NCI-H2107 treated with DMSO at 0.1 percent for 48 hours (cell line): ENCODE measurements around the gene LTBP1.
"Not testable (repeated sequence)": the region's sequence is repeated elsewhere in the genome, so short reads cannot be mapped to it uniquely, and the experiment has no call there.

ENCODE experiments used
- DNase-seq: peaks from one replicate; lab custom pipeline; 2025; ENCODE audit not compliant: unreplicated experiment; lab: John Stamatoyannopoulos, UW

The LTBP1 gene

DNA sequence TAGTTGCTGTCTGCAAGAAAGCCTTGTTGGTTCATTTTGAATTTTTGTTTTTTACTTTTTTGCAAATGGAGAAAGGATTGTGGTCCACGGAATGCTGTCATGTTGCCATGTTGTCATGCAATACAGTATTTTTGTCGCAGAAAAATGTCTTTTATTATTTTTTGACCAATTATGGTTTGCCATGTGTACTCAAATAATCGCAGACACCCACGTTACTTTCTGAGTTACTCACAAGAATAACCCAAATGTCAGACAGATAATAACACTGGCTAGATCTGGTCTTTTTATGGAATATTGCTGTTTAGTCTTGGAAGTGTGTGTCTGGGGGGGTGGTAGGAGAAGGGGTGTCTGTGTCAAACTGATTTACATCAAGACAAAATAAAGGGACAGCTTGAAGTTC, 188.9 kb downstream of the LTBP1 start:
- no peak for DNase-seq

DNA sequence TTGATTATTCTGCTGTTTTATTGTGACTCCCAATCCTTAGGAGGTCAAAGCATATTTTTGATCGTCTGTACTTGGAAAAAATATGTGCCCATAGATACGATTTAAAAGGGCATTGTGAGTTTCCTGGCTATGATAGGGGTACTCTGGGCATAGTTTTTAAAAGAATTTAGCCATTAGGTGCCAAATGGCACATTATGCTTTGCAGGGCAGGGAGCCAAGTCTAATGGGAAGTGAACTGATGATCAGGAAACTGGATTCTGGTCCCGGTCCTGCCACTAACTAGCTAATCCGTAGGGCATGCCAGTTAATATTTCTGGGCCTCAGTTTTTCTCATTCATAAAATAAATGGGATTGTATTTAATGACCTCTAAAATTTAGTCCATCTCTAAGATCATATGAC, 189.3 kb downstream of the LTBP1 start:
- no peak for DNase-seq

- DNase-seq, result no peak
These were observed 189.8 kb downstream of the LTBP1 start for GRCh38 chr2:33136566-33136965.

- DNase-seq, result no peak
These were observed 190.6 kb downstream of the LTBP1 start for GRCh38 chr2:33137331-33137730.

- no peak for DNase-seq
These were observed 193.2 kb downstream of the LTBP1 start for GRCh38 chr2:33139949-33140348.

DNA sequence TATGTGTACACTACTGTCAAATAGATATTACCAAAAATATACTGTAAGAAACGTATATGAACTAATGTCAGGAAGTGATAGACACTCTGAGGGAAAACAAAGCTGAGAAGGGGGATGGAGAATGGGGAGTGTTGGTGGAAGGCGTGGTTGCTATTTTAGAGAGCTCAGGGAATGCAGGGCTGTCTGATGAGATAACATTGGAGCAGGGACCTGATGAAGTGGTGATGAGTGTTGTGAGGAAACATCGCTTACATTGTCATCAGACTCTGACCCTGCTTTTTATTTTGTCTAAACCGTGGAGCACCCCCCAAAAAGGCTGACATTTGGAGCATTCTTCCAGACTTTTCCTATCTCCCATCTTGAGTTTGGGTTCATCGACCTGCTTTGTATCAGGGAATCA, 194.7 kb downstream of the LTBP1 start:
- DNase-seq, result no peak

DNA sequence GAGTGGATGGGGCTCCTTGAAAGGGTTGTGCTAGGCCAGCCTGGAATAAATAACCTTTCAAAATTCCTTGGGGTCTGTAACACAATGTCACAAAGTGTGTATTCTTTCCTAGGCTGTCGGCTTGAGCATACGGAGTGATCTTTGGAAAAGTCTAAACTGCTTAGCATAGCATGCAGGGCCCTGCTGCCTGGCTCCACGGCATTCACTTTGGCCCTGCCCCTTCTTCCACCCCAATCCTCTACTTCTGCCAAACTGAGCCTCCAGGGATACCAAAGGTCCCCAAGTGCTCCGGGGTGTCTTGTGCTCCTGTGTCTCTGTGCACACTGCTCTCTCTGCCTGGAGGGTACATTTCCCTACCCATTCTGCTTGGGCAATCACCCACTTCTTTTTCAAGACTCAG, 196.1 kb downstream of the LTBP1 start:
- DNase-seq, result no peak

DNA sequence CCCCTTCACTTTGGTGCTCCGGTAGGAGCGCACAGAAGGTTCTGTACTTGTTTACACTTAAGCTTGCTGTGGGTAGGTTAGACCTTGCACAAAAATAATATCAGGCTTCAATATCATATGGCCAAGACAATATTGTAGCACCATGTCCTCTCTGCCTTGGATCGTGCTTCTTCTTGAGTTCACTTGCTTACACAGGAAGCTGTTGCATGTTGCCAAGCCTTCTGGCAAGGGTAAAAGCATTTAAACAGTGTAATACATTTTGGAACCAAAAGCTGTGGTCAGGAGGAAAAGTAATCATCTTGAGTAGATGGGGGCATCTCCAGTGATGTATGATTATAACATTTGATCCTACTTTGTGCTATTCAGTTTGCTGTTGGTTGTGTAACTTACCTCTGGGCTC, 197.5 kb downstream of the LTBP1 start:
- no peak for DNase-seq

GRCh38 chr2:33145459-33145858, 198.7 kb downstream of the LTBP1 start:
- no peak for DNase-seq

GRCh38 chr2:33146102-33146501, 199.3 kb downstream of the LTBP1 start:
- no peak for DNase-seq

DNA sequence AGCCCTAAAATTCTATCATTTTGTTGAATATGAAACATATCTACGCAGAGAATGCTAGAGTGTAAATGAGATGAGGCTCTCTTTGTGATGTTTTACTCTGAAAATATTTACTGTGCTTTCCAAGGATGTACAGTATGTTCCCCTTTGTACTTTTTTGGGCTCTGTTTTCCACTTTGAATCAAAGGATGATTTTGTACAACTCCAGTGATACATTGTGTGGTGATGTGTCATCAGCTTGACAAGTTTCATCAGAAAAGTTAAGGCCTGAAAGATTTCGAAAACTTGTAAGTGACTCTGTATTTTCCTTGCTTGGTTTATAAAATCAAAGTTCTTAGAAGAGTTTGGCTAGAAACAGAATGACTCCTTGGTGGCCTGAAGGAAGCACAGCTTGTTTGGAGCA, 206.3 kb downstream of the LTBP1 start:
- no peak for DNase-seq

GRCh38 chr2:33158482-33159003, 211.8 kb downstream of the LTBP1 start:
- DNase-seq, result no peak

DNA sequence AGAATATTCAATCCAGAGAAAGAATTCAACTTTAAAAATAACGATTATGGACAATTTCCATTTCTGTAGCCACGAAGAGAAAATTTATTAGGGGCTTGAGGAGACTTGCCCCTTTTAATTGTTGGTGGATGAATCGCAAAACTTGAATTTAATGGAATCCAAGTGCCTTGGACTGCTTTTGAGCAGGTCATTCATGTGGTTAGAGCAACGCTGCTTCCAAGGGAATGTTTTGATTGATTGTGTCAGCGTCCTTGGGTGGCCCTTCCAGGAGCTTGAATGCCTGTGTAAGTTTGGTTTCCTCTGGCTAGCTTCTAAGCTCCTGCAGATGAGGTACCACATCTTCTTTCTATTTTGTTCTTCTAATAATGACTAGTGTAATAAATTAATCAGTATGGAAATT, 213.4 kb downstream of the LTBP1 start:
- DNase-seq, result no peak

DNA sequence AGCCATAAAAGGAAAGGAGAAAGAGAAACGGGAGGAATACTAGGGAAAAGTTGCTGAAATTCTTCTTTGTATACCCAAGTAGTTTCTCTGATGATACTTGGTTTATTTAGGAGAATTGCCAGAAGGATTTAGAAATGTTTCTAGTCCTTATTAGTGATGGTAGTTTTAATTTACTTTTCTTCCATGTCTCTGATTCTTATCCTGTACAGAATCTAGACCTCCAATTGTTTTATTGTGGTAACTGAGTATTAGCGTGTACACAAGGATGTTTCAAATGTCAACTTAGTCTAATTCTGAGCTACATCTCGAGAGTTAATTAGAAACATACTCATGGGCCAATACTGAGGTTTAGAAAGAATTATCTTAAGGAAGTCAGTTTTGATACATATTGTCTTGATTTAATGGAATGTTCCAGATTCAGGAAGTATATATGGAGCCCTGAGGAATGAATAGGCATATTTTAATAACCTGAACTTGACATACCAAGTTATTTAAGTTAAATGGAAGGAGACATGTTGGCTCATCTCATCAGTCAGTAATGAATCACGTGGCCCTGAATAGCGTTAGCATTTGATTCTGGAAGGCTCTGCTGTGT, 219.6 kb downstream of the LTBP1 start:
- no peak for DNase-seq

- DNase-seq, result no peak
These were observed 221.0 kb downstream of the LTBP1 start for GRCh38 chr2:33167622-33168245.

- DNase-seq, result no peak
These were observed 221.7 kb downstream of the LTBP1 start for GRCh38 chr2:33168425-33168824.

DNA sequence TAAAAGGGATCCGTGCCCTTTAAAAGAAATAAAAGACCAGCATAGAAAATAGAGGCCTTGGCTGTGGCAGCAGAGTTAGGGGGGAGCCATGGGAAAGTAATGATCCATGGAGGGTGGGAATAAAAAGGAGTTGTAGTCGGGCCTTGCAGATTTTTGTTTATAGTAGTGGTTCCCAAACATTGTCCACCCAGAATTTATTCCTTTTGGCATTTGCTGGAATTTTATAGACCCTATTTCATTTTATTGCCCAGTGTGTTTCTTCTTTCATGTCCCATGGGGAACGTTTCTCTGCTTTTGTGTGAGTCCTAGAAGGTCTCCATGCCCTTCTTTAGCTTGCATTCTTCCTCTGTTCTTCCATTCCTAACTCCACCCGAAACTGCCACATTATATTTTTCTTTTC, 222.2 kb downstream of the LTBP1 start:
- DNase-seq, result no peak

- not testable (repeated sequence) for DNase-seq
These were observed 223.5 kb downstream of the LTBP1 start for GRCh38 chr2:33170251-33170650.

- DNase-seq, result no peak
These were observed 230.9 kb downstream of the LTBP1 start for GRCh38 chr2:33177627-33178026.

GRCh38 chr2:33178209-33178608, 231.5 kb downstream of the LTBP1 start:
- no peak for DNase-seq

- DNase-seq, result no peak
These were observed 234.2 kb downstream of the LTBP1 start for GRCh38 chr2:33180915-33181314.

DNA sequence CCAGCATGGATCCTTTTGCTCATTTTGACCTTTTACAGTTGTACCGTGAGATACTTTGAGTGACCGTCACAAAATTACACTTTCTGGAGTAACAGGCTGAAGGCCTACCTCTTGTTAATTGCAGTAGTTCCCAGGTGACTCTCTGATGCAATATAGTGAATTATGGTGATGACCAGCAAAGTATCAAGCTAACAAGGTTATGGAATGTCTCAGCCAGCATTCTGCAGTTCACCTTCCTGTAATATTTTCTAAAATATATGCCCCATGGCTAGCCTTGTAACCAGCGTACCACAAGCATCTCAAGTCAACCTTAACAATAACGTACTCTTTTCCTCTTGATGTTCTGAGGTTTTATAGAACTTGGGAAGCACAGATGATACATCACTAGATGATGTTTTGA, 234.7 kb downstream of the LTBP1 start:
- DNase-seq, result no peak

GRCh38 chr2:33184041-33184440, 237.3 kb downstream of the LTBP1 start:
- DNase-seq, result no peak
